Ramos (cell line): ENCODE data around the gene GNG12.

Experiments used
- in situ Hi-C: fragments of 300-500 bp; cut with MboI; formaldehyde crosslinking; loops from one replicate; pipeline ENCODE4 v1.14.3; 2022; ENCODE audit warnings: low sequenced_read_pairs; ENCODE audit not compliant: unreplicated experiment

Gene GNG12

DNA sequence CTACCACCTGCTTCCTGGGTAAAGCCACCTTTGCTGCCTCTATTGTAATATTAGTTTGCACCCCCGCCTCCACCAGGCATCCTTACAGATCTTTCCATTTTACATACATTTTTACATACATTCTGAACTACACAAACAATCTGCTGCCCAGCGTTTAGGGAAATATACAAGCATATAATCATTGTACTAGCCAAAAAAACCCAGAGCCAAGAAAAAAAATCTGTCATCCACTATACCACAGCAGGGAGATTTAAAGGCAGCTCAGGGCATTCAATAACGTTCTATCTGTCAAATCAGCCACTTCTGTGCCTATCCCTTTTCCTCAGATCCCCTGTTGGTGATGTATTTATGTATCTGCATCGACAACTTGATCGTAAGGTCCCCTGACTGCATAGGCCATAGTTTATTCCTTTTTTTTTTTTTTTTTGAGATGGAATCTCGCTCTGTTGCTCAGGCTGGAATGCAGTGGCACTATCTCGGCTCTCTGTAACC is 43.0 kb downstream of the GNG12 start:
- in situ Hi-C loops = no loop called here

- in situ Hi-C loops = no loop called here
Measured at GRCh38 chr1:67789551-67789950, 43.7 kb downstream of the GNG12 start.

DNA sequence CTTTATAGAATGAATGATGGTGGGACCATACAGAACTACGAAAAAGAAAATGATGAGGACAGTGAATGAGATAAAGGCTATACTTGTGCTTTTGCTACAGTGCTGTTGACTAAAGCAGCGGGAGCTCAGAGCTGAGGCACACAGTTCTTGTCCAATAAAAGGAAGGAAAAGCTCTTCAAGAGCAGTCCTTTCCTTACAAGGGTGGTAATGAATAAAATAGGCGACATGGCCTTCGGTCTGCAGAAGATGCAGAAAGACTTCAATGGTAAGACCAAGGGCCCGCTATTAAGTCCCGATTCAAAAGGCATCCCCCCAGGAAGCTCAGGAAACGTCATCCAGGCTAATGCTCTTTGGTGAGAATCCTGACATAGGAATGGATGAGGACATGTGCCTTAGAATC is 44.4 kb downstream of the GNG12 start:
- in situ Hi-C loops = no loop called here

DNA sequence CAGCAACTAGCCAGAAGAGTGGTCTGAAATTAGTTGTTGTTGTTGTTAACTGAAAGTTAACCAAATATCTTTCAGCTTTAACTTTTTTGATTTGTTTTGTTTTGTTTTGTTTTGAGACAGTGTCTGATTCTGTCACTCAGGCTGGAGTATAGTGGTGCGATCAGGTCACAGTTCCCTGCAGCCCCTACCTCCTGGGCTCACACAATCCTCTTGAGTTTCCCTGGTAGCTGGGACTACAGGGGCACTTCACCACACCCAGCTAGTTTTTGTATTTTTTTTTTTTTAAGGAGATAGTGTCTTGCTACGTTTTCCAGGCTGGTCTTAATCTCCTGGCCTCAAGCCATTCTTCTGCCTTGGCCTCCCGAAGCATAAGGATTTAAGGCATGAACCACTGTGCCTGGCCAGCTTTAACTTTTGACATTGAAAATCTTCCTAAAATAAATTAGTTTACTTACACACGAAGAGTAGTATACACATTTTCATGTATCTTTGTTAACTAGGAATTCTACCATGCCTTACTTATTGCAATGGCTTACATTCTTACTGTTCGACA is 45.0 kb downstream of the GNG12 start:
- in situ Hi-C loops = no loop called here

DNA sequence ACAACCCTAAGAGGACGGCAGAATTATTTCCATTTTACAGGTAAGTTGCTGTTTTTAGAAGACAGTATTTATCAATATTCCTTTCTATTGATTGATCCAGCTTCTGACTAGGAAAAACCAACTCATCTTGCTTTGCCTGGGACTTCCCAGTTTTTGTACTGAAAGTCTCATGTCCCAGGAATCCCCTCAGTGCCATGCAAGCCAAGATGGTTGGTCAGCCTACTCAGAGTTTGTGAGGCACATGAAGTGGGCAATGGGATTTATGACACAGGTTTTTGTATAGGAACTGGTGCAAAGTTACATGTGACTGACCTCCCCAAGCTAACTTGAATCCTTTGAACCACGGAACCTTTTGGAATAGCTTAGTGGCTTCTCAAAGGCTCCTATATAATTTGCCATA is 45.5 kb downstream of the GNG12 start:
- in situ Hi-C loops = no loop called here

DNA sequence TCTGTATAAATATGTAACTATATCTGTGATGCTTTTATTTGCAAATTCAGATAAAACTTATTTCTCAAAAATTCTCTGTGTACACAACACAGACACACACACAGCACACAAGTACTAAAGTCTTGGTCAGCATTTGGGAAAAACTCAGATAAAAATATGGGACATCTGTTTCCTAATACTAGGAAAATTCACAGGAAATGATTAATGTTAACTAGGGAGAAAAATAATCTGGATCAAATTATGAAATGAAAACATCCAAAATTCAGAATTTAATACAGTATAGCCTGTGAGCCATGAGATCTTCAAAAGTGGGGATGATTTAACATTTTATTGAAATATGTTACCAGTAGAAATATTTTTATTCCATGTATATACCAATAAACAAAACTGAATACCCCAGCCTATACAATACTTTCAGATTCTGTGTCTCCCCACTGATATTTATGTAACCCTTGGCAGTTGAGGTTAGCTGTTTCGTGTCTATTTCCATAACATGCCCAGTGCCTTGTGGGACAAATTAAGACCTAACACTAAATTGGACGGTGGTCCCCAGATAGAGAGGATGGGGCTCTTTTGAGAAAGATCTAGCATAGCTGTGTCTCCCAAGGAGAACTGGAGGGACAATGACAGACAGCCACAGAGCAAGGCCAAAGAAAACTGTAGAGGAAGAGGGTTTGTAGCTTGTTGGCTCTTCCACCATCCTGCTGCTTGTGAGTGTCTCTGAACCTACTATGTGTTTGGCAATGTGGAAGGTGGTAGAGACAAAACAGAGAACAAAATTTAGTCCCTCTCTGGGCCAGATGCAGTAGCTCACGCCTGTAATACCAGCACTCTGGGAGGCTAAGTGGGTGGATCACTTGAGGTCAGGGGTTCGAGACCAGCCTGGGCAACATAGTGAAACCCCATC is 47.2 kb downstream of the GNG12 start:
- in situ Hi-C loops = no loop called here

GRCh38 chr1:67784545-67785186 is 48.6 kb downstream of the GNG12 start:
- in situ Hi-C loops = no loop called here

DNA sequence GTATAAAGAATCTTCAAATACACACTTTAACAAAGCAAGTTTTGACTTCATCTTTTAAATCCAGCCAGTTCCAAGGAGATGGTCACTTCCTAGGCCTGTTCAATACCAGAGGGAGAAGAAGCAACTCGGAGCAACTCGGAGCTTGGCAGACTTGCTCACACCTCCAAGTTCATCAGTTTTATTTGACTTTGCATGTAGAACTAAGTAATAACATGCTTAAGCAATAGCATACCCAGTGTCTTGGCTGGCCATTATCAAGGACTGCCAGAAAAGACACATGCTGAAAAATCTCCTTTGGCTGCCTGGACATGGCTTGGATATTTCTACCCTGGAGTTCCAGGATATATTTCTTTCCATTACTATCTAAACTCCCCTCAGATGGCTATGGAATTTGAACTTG is 52.6 kb downstream of the GNG12 start:
- in situ Hi-C loops = no loop called here

- in situ Hi-C loops = no loop called here
Measured at GRCh38 chr1:67777440-67777839, 55.8 kb downstream of the GNG12 start.

- in situ Hi-C loops = no loop called here
Measured at GRCh38 chr1:67777016-67777415, 56.3 kb downstream of the GNG12 start.

DNA sequence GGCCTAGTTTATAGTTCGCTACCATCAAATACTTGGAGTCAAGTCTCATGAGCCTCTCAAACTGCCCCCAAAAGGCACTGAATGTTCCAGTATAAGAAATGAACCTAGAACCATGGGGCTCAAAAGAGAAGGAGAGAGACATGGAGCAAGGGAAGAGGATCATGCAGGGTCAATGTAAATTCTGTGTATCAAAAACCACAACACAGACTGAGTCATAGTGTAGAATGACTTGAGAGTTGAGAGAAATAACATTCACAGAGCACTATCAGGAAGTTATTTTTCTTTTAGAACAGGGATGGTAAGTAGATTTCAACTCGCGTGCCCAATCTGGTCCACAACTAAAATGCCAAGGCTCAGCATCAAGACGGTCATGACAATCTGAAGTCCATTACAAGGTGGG is 59.8 kb downstream of the GNG12 start:
- in situ Hi-C loops = no loop called here

- in situ Hi-C loops = no loop called here
Measured at GRCh38 chr1:67771749-67772148, 61.5 kb downstream of the GNG12 start.

GRCh38 chr1:67771152-67771551 is 62.1 kb downstream of the GNG12 start:
- in situ Hi-C loops = no loop called here

- in situ Hi-C loops = no loop called here
Measured at GRCh38 chr1:67769633-67770256, 63.5 kb downstream of the GNG12 start.

GRCh38 chr1:67768480-67768879 is 64.8 kb downstream of the GNG12 start:
- in situ Hi-C loops = no loop called here

- in situ Hi-C loops = no loop called here
Measured at GRCh38 chr1:67767103-67767782, 66.0 kb downstream of the GNG12 start.

DNA sequence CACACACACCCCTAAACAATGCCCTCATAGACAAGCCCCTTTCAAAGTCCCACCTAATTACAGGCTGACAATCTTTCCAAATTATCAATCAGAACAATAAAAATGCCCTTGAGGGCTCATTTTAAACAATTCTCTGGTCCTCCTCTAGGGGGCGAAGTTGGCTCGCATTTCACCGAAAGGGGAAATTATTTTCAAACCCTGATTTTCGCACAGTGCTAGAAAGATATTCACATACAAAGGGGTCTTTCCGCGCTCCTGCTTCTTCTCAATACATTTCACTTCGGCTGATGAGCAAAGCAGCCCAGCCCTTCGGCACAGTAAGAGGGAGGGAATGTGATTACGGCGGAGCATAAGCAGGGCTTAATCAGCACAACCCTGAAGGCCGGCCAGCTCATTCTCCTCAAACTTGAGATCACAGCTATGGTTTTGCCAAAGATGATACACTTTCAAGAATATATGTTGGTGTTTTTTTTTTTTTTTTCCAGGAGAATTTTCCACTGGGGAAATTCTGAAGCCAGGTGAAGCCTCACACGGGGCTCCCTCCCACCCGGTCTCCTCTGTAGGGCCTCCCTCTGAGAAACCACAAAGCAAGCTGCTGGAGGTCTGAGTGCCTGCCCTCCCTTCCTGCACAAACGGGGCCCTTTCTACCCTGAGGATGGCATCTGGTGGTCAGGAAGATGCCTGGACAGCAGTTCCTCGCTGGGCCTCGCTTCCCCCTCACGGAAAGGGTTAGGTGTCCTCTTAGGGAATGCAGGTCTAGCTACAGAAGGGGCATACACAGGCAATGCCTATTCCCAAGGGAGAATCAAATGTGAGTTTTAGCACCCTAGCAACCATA is 66.9 kb downstream of the GNG12 start:
- in situ Hi-C loops = no loop called here

GRCh38 chr1:67764633-67765032 is 68.6 kb downstream of the GNG12 start:
- in situ Hi-C loops = no loop called here

GRCh38 chr1:67761730-67762129 is 71.5 kb downstream of the GNG12 start:
- in situ Hi-C loops = no loop called here
